MCF 10A (cell line): ENCODE results near the gene SEC24D. TPM values are rescaled to one million over a fixed set of nuclear protein-coding genes. Genes with fewer than 3 reads are reported as not detected.

Experiments
- BruUV-seq: library from RNA; stranded (reverse); fragments of 400-500 nt; replicated peaks from 2 replicates; lab custom pipeline; 2021; lab: Mats Ljungman, UMichigan
- CTCF ChIA-PET: fragments of 300-600 bp; sonication (Branson Sonifier 250); formaldehyde crosslinking; extraction: SDS; loops from one replicate; lab custom pipeline; 2021; ENCODE audit warnings: antibody characterized with exemption, inconsistent platforms; lab: Yijun Ruan, JAX
- POLR2A ChIA-PET: fragments of 300-600, 350-650 bp; sonication (Branson Sonifier 250); formaldehyde crosslinking; extraction: SDS; loops from one replicate; lab custom pipeline; 2020; ENCODE audit warnings: antibody characterized with exemption, inconsistent platforms; lab: Yijun Ruan, JAX
- DNase-seq: peaks from one replicate; pipeline ENCODE4 v3.0.0-alpha.2; 2018; ENCODE audit not compliant: unreplicated experiment
- H3K27ac Mint-ChIP-seq: one replicate; pipeline ENCODE4 v1.8.0; 2022; ENCODE audit warnings: mild to moderate bottlenecking, low read depth, mixed read lengths; ENCODE audit not compliant: unreplicated experiment
- H3K27me3 Mint-ChIP-seq: one replicate; pipeline ENCODE4 v1.8.0; 2022; ENCODE audit warnings: mixed read lengths; ENCODE audit not compliant: insufficient read depth, unreplicated experiment
- H3K36me3 Mint-ChIP-seq: one replicate; pipeline ENCODE4 v1.8.0; 2022; ENCODE audit warnings: mild to moderate bottlenecking, moderate library complexity, mixed read lengths; ENCODE audit not compliant: insufficient read depth, unreplicated experiment
- H3K4me1 Mint-ChIP-seq: one replicate; pipeline ENCODE4 v1.8.0; 2022; ENCODE audit warnings: mixed read lengths; ENCODE audit not compliant: insufficient read depth, unreplicated experiment
- H3K4me3 Mint-ChIP-seq: one replicate; pipeline ENCODE4 v1.8.0; 2022; ENCODE audit warnings: mild to moderate bottlenecking, moderate library complexity, mixed read lengths; ENCODE audit not compliant: unreplicated experiment
- H3K9me3 Mint-ChIP-seq: one replicate; pipeline ENCODE4 v1.8.0; 2022; ENCODE audit warnings: mixed read lengths; ENCODE audit not compliant: unreplicated experiment
- intact Hi-C: fragments of 100-400 bp; cut with micrococcal nuclease; formaldehyde crosslinking; loops from 2 replicates; pipeline ENCODE4 v1.14.1; 2022
- total RNA-seq: library from RNA; stranded (reverse); gene quantifications from 2 replicates; pipeline ENCODE4 v1.2.3, GENCODE V29; 2022
- TF ChIP-seq, protein P1 (sequence below): fragments of 200-600 bp; IDR thresholded peaks from one replicate; pipeline ENCODE4 v1.8.0; 2022; ENCODE audit warnings: antibody characterized with exemption, mild to moderate bottlenecking; ENCODE audit not compliant: unreplicated experiment

SEC24D gene
- total RNA-seq, 1 experiment from 2014 or later = 117 TPM

DNA sequence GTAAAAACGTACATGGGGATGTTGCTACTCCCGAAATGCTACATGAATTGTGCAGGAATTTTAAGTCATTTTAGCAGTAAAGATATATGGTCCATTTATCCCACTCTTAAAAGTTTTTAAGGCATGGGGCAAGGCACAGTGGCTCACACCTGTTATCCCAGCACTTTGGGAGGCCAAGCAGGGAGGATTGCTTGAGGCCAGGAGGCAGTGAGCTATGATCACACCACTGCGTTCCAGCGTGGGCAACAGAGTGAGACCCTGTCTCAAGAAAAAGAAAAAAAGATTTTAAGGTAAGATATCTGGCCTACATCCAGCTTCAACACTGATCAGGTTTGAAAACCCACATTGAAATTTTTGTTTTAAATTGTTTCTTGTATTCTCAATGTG, 1.2 kb upstream of the SEC24D start:
- no TSS peak for BruUV-seq
- Mint-ChIP-seq H3K9me3 (no peaks in the 10 kb centered on the region), H3K36me3 (peaks cover 20% of the 10 kb centered on the region), H3K4me1 (peaks cover 20% of the 10 kb centered on the region), H3K4me3 (peak overlapping the region; percentile 95), H3K27me3 (no peaks in the 10 kb centered on the region), H3K27ac (no peak overlapping the region)
- no peak for DNase-seq
- intact Hi-C loops = loop anchor here (5.0 kb wide), 1 partner anchor 375 kb away; the partner anchor contains the start of gene USP53
- CTCF ChIA-PET = interaction anchor here (0.6 to 11.4 kb wide), 6 partner anchors 9 to 163 kb away, joined by 3 to 57 read pairs (median 4); no protein-coding TSS in a partner anchor
- TF ChIP-seq, protein P1, sequence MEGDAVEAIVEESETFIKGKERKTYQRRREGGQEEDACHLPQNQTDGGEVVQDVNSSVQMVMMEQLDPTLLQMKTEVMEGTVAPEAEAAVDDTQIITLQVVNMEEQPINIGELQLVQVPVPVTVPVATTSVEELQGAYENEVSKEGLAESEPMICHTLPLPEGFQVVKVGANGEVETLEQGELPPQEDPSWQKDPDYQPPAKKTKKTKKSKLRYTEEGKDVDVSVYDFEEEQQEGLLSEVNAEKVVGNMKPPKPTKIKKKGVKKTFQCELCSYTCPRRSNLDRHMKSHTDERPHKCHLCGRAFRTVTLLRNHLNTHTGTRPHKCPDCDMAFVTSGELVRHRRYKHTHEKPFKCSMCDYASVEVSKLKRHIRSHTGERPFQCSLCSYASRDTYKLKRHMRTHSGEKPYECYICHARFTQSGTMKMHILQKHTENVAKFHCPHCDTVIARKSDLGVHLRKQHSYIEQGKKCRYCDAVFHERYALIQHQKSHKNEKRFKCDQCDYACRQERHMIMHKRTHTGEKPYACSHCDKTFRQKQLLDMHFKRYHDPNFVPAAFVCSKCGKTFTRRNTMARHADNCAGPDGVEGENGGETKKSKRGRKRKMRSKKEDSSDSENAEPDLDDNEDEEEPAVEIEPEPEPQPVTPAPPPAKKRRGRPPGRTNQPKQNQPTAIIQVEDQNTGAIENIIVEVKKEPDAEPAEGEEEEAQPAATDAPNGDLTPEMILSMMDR = no peak
- POLR2A ChIA-PET = interaction anchor here (0.7 to 5.5 kb wide), 9 partner anchors 9 to 82 kb away, joined by 3 to 74 read pairs (median 7); no protein-coding TSS in a partner anchor

- ChIA-PET CTCF (interaction anchor here (0.9 to 11.4 kb wide), 5 partner anchors 9 to 65 kb away, joined by 3 to 57 read pairs (median 5); no protein-coding TSS in a partner anchor), POLR2A (interaction anchor here (0.6 to 5.5 kb wide), 15 partner anchors 10 to 448 kb away, joined by 3 to 74 read pairs (median 4); partner anchors contain the start of gene USP53)
- peaks cover 26% of the 10 kb centered on the region for H3K36me3 Mint-ChIP-seq
- TF ChIP-seq, protein P1 = no peak
- DNase-seq = peak; percentile 55
- H3K4me1 Mint-ChIP-seq = peaks cover 18% of the 10 kb centered on the region
- BruUV-seq = no TSS peak
- peak overlapping the region; percentile 96 for H3K27ac Mint-ChIP-seq
- intact Hi-C loops = loop anchor here (5.0 kb wide), 1 partner anchor 376 kb away; the partner anchor contains the start of gene USP53
- peak overlapping the region; percentile 95 for H3K4me3 Mint-ChIP-seq
- H3K27me3 Mint-ChIP-seq = no peaks in the 10 kb centered on the region
- no peaks in the 10 kb centered on the region for H3K9me3 Mint-ChIP-seq
Measured at GRCh38 chr4:118836301-118837120, 585 bp upstream of the SEC24D start.

GRCh38 chr4:118834960-118835569, 861 bp downstream of the SEC24D start:
- intact Hi-C loops = loop anchor here (5.0 kb wide), 1 partner anchor 377 kb away; the partner anchor contains the start of gene USP53
- Mint-ChIP-seq H3K4me1 (peaks cover 20% of the 10 kb centered on the region), H3K27me3 (no peaks in the 10 kb centered on the region), H3K36me3 (peaks cover 38% of the 10 kb centered on the region), H3K9me3 (no peaks in the 10 kb centered on the region), H3K4me3 (peak overlapping the region; percentile 95), H3K27ac (peak overlapping the region; percentile 96)
- BruUV-seq = TSS peak; percentile 70
- CTCF ChIA-PET = interaction anchor here (0.7 to 11.4 kb wide), 7 partner anchors 11 to 93 kb away, joined by 3 to 57 read pairs (median 3); no protein-coding TSS in a partner anchor
- POLR2A ChIA-PET = interaction anchor here (0.6 to 5.5 kb wide), 16 partner anchors 11 to 465 kb away, joined by 3 to 74 read pairs (median 3); partner anchors contain the start of gene USP53
- TF ChIP-seq, protein P1 = no peak
- DNase-seq = peak; percentile 79
